ENCODE measurements around the gene C8A. TPM values are rescaled to one million over a fixed set of nuclear protein-coding genes. Genes with fewer than 3 reads are reported as not detected.

C8A gene
- total and polyA plus RNA-seq, 4 donors: 144 to 669 (median 275) TPM

DNA sequence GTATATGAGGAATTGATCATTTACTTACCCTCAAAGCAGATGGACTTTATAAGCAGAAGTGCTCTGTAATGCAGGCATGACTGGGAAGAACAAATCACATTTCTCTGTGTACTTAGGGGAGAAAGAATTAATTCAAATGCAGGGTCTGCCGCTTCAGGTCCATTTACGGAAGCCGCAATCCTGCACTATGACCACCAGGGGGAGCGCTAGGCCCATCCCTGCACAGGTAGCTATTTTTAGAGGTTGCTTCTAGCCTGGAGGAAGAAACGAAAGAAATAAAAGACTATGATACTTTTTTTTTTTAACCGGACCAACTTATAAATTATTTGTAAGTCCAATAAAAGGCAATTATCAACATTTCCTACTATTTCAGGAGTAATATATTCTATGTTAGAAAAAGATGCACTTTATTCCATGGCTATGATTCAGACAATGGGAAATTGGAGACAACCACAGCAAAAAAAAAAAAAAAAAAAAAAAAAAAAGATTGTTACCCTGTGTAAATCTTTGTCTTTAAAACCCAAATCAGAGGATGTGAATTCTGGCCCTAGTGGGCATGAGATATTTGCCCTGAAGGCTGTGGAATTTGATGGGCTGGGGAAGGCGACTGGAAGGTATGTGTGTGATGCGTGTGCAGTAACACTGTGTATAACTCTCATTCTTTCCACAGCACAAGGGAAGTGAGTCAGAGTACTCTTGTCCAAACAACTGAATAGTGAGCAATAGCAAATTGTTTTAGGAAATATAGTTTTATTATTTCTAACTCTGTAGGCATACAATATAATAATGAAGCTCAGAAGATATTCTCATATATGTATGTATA, 22.5 kb upstream of the C8A start:
- Histone ChIP-seq H3K36me3 (ENCODE audit: control insufficient read depth in 4 of 4, insufficient read depth in 3 of 4, low read depth in 1 of 4, low read length in 3 of 4) (no peaks in the 10 kb centered on the region), H3K4me3 (ENCODE audit: low read depth in 1 of 3, low read length in 3 of 3) (no peak overlapping the region), H3K27me3 (ENCODE audit: control insufficient read depth in 4 of 4, insufficient read depth in 4 of 4, low read length in 3 of 4) (no peaks in the 10 kb centered on the region), H3K4me1 (ENCODE audit: control insufficient read depth in 4 of 4, insufficient read depth in 4 of 4, low read length in 3 of 4) (peaks cover 6 to 20% (median 13%) of the 10 kb centered on the region in 4 donors), H3K27ac (ENCODE audit: low read depth in 1 of 2, low read length in 2 of 2) (peak overlapping the region in 1 of 2 donors; percentile 6), H3K9ac (ENCODE audit: low read depth in 1 of 2, low read length in 2 of 2) (peak overlapping the region in 1 of 2 donors; percentile 38), H3K9me3 (ENCODE audit: control insufficient read depth in 4 of 4, low read length in 3 of 4) (no peaks in the 10 kb centered on the region)
- TF ChIP-seq, protein P1, sequence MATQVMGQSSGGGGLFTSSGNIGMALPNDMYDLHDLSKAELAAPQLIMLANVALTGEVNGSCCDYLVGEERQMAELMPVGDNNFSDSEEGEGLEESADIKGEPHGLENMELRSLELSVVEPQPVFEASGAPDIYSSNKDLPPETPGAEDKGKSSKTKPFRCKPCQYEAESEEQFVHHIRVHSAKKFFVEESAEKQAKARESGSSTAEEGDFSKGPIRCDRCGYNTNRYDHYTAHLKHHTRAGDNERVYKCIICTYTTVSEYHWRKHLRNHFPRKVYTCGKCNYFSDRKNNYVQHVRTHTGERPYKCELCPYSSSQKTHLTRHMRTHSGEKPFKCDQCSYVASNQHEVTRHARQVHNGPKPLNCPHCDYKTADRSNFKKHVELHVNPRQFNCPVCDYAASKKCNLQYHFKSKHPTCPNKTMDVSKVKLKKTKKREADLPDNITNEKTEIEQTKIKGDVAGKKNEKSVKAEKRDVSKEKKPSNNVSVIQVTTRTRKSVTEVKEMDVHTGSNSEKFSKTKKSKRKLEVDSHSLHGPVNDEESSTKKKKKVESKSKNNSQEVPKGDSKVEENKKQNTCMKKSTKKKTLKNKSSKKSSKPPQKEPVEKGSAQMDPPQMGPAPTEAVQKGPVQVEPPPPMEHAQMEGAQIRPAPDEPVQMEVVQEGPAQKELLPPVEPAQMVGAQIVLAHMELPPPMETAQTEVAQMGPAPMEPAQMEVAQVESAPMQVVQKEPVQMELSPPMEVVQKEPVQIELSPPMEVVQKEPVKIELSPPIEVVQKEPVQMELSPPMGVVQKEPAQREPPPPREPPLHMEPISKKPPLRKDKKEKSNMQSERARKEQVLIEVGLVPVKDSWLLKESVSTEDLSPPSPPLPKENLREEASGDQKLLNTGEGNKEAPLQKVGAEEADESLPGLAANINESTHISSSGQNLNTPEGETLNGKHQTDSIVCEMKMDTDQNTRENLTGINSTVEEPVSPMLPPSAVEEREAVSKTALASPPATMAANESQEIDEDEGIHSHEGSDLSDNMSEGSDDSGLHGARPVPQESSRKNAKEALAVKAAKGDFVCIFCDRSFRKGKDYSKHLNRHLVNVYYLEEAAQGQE (IDR thresholded peaks at IDR 0.05): no peak
- TF ChIP-seq, protein P2, sequence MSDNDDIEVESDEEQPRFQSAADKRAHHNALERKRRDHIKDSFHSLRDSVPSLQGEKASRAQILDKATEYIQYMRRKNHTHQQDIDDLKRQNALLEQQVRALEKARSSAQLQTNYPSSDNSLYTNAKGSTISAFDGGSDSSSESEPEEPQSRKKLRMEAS (IDR thresholded peaks at IDR 0.05): no peak
- peak; percentile 61 to 95 for TF ChIP-seq JUND (IDR thresholded peaks at IDR 0.05)
- TF ChIP-seq, protein P3, sequence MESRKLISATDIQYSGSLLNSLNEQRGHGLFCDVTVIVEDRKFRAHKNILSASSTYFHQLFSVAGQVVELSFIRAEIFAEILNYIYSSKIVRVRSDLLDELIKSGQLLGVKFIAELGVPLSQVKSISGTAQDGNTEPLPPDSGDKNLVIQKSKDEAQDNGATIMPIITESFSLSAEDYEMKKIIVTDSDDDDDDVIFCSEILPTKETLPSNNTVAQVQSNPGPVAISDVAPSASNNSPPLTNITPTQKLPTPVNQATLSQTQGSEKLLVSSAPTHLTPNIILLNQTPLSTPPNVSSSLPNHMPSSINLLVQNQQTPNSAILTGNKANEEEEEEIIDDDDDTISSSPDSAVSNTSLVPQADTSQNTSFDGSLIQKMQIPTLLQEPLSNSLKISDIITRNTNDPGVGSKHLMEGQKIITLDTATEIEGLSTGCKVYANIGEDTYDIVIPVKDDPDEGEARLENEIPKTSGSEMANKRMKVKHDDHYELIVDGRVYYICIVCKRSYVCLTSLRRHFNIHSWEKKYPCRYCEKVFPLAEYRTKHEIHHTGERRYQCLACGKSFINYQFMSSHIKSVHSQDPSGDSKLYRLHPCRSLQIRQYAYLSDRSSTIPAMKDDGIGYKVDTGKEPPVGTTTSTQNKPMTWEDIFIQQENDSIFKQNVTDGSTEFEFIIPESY (IDR thresholded peaks at IDR 0.05): no peak
- TF ChIP-seq SP1 (IDR thresholded peaks at IDR 0.05): no peak
- no peak for TF ChIP-seq FOXA1 (IDR thresholded peaks at IDR 0.05)
- TF ChIP-seq, protein P4, sequence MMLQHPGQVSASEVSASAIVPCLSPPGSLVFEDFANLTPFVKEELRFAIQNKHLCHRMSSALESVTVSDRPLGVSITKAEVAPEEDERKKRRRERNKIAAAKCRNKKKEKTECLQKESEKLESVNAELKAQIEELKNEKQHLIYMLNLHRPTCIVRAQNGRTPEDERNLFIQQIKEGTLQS (IDR thresholded peaks at IDR 0.05): no peak
- no peak for TF ChIP-seq RXRA (IDR thresholded peaks at IDR 0.05)
- TF ChIP-seq GABPA (IDR thresholded peaks at IDR 0.05 in 1 of 2, conservative IDR thresholded peaks at IDR 0.05 in 1 of 2): no peak
- no peak for TF ChIP-seq NR2F2 (IDR thresholded peaks at IDR 0.05)
- TF ChIP-seq TAF1 (conservative IDR thresholded peaks at IDR 0.05): no peak
- peak in 1 of 2 donors; percentile 43 for TF ChIP-seq EGR1 (IDR thresholded peaks at IDR 0.05; ENCODE audit: low read depth in 2 of 2)
- no peak for TF ChIP-seq FOXA2 (IDR thresholded peaks at IDR 0.05)
- no peak for TF ChIP-seq YY1 (IDR thresholded peaks at IDR 0.05)
- no peak for TF ChIP-seq HNF4G (IDR thresholded peaks at IDR 0.05)
- TF ChIP-seq, protein P5, sequence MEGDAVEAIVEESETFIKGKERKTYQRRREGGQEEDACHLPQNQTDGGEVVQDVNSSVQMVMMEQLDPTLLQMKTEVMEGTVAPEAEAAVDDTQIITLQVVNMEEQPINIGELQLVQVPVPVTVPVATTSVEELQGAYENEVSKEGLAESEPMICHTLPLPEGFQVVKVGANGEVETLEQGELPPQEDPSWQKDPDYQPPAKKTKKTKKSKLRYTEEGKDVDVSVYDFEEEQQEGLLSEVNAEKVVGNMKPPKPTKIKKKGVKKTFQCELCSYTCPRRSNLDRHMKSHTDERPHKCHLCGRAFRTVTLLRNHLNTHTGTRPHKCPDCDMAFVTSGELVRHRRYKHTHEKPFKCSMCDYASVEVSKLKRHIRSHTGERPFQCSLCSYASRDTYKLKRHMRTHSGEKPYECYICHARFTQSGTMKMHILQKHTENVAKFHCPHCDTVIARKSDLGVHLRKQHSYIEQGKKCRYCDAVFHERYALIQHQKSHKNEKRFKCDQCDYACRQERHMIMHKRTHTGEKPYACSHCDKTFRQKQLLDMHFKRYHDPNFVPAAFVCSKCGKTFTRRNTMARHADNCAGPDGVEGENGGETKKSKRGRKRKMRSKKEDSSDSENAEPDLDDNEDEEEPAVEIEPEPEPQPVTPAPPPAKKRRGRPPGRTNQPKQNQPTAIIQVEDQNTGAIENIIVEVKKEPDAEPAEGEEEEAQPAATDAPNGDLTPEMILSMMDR (IDR thresholded peaks at IDR 0.05; ENCODE audit: low read depth, low read length, missing input control): peak; percentile 97
- peak in 1 of 2 donors; percentile 7 for TF ChIP-seq HNF4A (conservative IDR thresholded peaks at IDR 0.05)
- peak; percentile 98 to 99 for TF ChIP-seq RAD21 (IDR thresholded peaks at IDR 0.05)
- DNase-seq (ENCODE audit: low spot score): peak; percentile 77
- 17% methylated on average over 8 of the region's 8 CpGs for WGBS
